GM18909 (cell line): Measurements from ENCODE around the gene TAF12.
"Not testable (repeated sequence)": the region's sequence is repeated elsewhere in the genome, so short reads cannot be mapped to it uniquely, and the experiment has no call there.

Experiments
- ATAC-seq: cut with Tn5 transposase; IDR thresholded peaks from one replicate; pipeline ENCODE4 v1.9.1; 2021; ENCODE audit warnings: mild to moderate bottlenecking; ENCODE audit not compliant: unreplicated experiment, poor library complexity

Gene TAF12

DNA sequence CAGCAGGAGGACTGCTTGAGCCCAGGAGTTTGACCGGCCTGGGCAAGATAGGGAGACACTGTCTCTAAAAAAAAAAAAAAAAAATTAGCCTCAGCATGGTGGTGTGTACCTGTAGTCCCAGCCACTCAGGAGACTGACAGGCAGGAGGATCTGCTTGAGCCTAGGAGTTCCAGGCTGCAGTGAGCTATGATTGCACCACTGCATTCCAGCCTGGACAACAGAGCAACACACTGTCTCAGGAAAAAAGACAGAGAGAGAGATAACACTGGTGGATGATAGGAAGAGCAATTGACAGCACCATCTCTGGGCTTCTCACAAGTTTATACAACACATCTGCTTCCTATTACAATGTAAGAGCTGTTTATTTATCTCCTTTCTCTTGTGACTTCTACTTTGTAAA, 3.2 kb upstream of the TAF12 start:
- no peak for ATAC-seq

- not testable (repeated sequence) for ATAC-seq
These were observed 2.5 kb upstream of the TAF12 start for GRCh38 chr1:28645406-28645805.

GRCh38 chr1:28644494-28644893, 1.6 kb upstream of the TAF12 start:
- ATAC-seq = no peak

DNA sequence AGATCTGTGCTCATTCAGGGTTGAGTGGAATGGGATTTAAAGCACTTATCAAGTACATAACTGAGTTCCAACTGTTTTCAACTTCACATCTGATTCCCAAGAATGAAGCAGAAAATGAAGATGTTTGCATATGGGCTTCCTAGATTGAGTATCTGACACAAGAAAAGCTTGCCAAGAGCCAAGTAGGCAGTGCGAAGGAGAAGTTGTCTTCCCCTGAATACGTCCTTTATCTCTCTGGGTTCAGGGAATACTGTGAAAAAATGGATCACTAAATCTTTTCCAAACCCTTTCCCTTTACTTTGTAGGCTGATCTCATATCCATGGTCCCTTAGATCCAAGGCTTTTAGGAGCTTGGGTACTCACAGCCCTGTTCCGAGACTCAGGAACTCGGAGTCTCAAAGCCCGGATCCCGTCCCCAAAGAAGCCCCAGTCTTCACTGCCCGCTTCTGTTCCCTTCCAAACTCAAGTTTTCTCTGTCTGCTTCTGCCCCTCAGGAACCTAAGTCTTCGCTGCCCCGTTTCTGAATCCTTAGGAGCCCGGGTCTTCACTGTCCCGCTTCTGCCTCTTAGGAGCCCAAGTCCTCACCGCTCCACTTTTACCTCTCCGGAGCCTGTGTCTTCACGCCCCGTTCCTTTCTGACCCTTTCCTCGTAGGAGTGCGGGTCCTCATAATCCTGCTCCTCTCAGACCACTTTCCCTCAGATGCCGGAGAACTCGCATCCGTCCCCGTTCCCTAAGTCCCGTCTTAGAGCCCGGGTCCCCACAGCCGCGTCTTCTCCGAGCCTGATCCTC, 616 bp downstream of the TAF12 start:
- ATAC-seq = peak; percentile 20

GRCh38 chr1:28640766-28641165, 2.1 kb downstream of the TAF12 start:
- ATAC-seq = no peak

- ATAC-seq = no peak
These were observed 10.3 kb downstream of the TAF12 start for GRCh38 chr1:28632560-28632959.

- no peak for ATAC-seq
These were observed 11.2 kb downstream of the TAF12 start for GRCh38 chr1:28631713-28632112.

DNA sequence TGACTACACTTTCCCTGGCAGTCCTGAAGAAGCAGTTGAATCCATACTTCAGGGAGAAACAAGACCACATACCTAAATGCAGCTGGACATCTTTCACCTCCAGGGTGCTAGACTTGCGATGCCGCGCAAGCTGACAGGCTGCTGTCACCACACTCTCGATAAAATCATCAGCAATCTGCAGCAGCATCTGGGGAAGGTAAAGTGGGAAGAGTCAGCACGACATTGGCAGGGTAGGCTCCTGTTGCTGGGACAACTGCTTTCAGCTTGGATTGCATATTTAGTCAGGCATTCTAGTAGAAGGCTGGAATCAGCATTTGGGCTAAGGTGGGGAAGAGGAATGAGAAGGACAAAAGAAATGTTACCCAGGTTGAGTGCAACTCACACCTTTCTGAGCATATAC, 29.7 kb downstream of the TAF12 start:
- ATAC-seq = no peak

DNA sequence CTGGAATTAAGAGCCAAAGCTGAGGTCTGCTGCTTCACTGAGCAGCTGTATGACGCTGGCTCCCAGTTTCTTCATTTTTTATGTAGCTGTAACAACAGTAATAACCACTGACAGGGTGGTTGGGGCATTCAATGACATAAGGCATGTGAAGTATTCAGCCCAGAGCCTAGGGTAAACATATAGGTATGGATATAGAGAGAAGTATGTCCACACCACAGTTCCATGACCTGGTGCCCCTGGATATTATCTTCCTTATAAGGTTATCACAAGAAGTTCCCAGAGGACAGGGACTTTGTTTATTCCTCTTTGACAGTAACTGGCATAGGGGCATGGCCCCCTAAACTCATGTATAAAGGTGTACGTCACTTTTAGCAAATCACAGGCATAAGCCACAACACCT, 36.1 kb downstream of the TAF12 start:
- ATAC-seq = no peak

DNA sequence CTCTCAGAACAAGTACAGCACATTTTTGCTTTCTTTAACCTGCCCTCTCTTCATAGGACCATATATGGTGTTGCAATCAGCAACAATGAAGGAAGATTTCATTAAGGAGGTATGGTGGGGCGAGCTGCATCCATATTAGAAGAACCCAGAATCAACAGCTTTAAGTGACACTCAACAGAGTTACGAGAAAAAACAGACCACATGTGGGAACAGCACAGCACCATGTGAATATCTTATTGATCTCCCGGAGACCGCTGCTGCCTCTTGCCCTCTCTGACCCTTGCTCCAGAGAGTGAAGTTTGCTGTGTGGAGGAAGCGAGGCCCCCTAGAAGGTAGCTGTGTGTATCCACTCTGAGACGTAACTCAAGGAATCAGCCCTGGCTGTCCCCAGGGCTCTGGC, 37.9 kb downstream of the TAF12 start:
- ATAC-seq = no peak

GRCh38 chr1:28604411-28604810, 38.5 kb downstream of the TAF12 start:
- ATAC-seq = no peak

DNA sequence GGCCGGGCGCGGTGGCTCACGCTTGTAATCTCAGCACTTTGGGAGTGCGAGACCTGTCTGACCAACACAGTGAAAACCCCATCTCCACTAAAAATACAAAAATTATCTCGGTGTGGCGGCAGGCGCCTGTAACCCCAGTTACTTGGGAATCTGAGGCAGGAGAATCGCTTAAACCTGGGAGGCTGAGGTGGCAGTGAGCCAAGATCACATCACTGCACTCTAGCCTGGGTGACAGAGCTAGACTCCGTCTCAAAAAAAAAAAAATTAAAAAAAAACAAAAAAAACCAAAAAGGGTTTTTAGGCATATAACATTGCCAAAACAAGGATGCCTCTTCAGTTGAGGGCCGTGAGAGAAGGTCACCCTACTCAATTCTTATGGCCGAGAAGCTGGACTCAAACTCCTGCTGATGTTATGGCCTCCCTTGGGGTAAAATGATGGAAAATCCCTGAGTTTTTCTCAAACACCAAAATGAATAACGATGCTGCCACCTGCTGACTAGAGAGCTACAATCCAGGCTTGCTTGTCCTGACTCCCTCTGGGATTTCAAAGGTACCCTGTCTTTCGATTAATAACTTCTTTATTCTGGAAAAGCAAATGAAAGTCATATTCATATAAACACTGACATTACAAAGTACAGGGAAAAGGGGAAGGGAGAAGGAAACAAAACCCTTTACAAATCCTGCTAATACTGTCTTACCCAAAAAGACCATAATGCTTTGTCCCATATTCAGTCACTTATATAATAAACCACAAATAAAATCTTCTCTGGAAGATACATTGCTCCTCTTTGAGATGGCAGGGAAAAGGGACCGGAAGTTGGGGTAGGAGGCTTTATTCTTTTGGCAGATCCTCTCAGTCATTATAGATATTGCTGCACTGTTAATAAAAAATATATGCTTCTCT, 40.1 kb downstream of the TAF12 start:
- ATAC-seq = no peak

- ATAC-seq = no peak
These were observed 41.2 kb downstream of the TAF12 start for GRCh38 chr1:28601696-28602095.

GRCh38 chr1:28596276-28596675, 46.6 kb downstream of the TAF12 start:
- ATAC-seq = not testable (repeated sequence)

DNA sequence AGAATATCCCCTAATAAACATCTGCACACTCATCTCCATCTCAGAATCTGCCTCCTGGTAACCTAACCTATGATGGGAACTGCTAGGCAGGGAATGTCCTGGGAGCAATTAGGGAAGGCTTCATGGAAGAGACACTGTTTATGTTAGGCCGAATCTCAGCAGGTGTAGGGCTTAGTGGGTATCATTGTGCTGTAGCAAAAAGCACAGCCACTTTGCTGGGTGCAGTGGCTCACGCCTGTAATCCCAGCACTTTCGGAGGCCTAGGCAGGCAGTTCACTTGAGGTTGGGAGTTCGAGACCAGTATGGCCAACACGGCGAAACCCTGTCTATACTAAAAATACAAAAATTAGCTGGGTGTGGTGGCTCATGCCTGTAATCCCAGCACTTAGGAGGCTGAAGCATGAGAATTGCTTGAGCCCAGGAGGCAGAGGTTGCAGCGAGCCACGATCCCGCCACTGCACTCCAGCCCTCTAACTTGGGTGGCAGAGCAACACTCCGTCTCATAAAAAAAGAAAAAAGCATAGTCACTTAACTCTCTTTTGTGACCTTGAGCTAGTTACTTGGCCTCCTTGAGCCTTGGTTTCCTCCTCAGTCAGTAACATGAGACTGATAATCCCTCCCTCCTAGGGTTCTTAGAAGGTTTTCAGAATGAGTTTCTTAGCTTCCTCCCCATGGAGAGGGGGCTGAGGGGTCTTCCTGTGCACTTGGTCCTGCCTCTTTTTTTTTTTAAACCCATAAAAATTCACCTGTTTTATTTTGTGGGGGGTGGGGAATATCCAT, 47.3 kb downstream of the TAF12 start:
- ATAC-seq = no peak

GRCh38 chr1:28594686-28595411, 48.0 kb downstream of the TAF12 start:
- not testable (repeated sequence) for ATAC-seq

- ATAC-seq = not testable (repeated sequence)
These were observed 48.9 kb downstream of the TAF12 start for GRCh38 chr1:28593988-28594356.

- ATAC-seq = peak; percentile 55
These were observed 50.4 kb downstream of the TAF12 start for GRCh38 chr1:28592321-28593071.

- ATAC-seq = peak; percentile 61
These were observed 51.1 kb downstream of the TAF12 start, which contains the start of gene RAB42 for GRCh38 chr1:28591708-28592320. RAB42 (plus strand) TSS chr1:28592265; CDS start chr1:28592512, 247 bp downstream.
